MM.1S (cell line): ENCODE measurements around the gene ANTKMT.

Source experiments
- EZH2 ChIP-seq: fragments of 300-600 bp; sonication (generic); optimal IDR thresholded peaks from 2 replicates; pipeline ENCODE3; 2017; ENCODE audit warnings: low read depth, mild to moderate bottlenecking, antibody characterized with exemption, low read length, mixed read lengths
- TF ChIP-seq, protein P1 (sequence below): fragments of 300-600 bp; sonication (generic); IDR thresholded peaks from 2 replicates; pipeline ENCODE4 v1.5.1; 2016; ENCODE audit warnings: antibody characterized with exemption, low read length, mixed read lengths

- TF ChIP-seq, protein P1, sequence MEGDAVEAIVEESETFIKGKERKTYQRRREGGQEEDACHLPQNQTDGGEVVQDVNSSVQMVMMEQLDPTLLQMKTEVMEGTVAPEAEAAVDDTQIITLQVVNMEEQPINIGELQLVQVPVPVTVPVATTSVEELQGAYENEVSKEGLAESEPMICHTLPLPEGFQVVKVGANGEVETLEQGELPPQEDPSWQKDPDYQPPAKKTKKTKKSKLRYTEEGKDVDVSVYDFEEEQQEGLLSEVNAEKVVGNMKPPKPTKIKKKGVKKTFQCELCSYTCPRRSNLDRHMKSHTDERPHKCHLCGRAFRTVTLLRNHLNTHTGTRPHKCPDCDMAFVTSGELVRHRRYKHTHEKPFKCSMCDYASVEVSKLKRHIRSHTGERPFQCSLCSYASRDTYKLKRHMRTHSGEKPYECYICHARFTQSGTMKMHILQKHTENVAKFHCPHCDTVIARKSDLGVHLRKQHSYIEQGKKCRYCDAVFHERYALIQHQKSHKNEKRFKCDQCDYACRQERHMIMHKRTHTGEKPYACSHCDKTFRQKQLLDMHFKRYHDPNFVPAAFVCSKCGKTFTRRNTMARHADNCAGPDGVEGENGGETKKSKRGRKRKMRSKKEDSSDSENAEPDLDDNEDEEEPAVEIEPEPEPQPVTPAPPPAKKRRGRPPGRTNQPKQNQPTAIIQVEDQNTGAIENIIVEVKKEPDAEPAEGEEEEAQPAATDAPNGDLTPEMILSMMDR = no peak
- no peak for TF ChIP-seq EZH2
Observed at GRCh38 chr16:765488-765865, 44.5 kb downstream of the ANTKMT start.
